Stimulated activated CD8-positive, alpha-beta memory T cell treated with anti-CD3 and anti-CD28 coated beads, Interleukin-7, amount 100 ng/mL, for 4 hours (primary cell): ENCODE measurements around the gene NHSL1.

ENCODE experiments used
- DNase-seq, 2 donors: peaks; one replicate each; pipeline ENCODE4 v3.0.0-alpha.2; 2020; ENCODE audit warnings: low read depth in 2 of 2

Gene NHSL1

GRCh38 chr6:138524526-138524925, 25.2 kb upstream of the NHSL1 start:
- no peak for DNase-seq

DNA sequence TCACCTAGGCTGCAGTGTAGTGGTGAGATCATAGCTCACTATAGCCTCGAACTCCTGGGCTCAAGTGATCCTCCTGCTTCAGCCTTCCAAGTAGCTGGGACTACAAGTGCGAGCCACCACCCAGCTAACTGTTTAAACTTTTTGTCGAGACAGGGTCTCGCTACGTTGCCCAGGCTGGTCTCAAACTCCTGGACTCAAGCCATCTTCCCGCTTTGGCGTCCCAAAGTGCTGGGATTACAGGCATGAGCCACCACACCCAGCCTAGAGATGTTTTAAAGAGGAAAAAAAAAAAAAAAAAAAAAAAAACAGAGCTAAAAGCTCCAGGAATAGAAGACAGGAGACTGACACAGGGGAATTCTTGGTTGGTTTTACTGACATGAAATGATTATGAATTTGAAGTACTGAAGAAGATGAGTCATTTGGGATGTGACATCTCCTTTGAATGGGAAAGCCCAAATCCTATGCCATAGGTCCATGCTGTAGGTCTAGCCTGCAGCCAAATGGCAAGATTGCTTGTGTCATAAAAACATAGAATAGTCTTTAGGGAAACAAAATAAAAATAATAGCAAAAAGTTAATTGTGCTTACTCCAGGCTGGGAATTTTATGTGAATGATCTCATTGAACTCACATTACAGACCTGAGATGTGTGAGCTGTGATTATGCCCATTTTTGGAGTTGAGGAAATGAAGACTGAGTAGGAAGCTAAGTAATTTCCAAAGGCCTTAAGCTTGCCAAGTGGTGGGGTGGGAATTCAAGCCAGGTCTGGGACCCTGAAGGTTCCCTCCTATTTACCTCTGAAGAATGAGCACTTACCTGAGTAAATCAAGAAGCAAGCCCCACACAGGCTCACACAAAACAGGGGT, 24.3 kb upstream of the NHSL1 start:
- no peak for DNase-seq

GRCh38 chr6:138522611-138523010, 23.3 kb upstream of the NHSL1 start:
- DNase-seq, result no peak

DNA sequence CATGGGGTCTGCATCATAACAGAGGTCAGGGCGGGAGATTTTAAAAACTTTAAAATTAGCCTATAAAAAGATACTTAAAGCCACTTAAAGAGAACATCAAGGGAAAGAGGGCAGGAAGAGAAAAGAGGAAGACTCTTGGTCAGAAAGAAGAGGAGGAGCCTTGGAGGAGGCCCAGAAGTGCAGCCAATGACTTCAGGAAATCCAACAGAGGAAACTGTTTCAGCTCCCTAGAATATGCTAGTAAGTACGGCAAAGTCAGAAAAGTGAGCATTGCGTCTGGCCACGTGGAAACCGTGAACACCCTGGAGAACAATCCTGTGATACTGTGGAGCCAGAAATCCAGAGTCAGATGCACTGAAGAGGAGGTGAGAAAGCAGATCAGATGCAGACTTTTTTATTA, 22.5 kb upstream of the NHSL1 start:
- DNase-seq, result no peak

GRCh38 chr6:138520463-138520862, 21.2 kb upstream of the NHSL1 start:
- DNase-seq, result no peak

DNA sequence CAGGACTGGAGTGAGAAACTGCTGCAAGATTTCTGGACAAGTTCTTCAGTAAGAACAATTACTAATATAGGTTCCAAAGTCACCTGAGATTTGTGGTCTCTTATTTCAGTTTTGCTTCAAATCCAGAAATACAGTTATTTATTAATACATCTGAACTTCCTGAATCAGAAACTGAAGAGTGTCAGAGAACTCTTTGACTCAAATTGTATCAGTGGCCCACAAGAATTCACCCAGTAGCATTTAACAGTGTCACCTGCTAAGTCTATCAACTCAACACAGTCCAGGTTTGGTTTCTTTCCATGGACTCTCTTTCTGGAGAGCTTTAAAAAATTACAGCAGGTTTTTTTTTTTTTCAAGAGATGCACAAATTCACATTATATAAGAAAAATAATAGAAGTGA, 18.8 kb upstream of the NHSL1 start:
- DNase-seq, result no peak

- peak; percentile 26 to 35 for DNase-seq
Observed at GRCh38 chr6:138517635-138518034, 18.3 kb upstream of the NHSL1 start.

DNA sequence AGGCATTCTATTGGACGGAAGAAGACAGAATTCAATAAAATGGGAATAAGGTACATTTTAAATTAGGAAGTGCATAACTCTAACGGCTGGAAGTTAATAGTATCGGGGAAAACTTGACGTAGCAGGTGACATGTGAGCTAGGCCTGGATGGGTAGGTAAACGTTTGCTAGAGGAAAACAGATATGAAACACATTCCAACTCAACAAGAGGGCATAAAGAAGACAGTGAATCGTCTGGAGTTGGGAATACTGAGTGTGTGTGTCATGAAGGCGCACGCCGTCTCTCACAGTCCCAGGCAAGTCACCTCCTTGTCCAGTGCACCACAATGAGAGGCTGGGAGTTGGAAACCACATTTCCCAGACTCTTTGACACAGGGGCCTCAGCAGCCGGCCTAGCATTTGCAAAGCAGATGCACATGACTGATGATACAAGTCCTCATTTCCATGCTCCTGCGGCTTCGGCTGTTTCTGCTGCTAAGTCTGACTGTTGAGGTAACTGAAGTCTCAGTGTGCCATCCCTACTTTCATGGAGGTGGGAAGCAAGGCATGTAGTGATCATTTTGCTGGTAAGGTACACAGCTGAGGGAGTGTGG, 16.5 kb upstream of the NHSL1 start:
- no peak for DNase-seq

DNA sequence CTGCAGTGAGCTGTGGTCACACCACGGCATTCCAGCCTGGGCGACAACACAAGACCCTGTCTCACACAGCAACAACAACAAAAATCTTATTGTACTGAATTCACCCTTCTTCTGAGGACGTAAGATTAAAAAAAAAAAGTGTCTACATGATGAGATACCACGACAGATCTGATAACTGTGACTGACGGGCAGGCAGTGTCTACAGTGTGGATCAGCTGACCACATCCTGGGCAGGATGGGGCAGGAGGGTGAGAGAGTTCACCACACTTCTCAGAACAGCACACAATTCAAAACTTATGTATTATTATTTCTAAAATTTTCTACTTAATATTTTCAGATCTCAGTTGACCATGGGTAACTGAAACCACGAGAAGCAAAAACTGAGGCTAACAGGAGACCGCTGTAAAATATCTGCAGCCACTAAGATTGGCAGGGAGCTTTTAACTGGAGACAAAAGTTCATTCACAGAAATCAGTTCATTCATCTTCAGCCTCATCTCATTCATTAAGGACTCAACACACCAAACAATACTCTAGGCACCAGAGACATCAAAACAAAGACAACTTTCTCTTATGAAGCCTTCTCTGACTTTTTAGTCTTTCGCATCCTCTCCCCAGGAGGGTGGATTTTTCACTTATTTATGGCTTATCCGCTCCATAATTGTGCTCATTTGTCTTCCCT, 15.7 kb upstream of the NHSL1 start:
- DNase-seq, result peak in 1 of 2 donors; percentile 6

DNA sequence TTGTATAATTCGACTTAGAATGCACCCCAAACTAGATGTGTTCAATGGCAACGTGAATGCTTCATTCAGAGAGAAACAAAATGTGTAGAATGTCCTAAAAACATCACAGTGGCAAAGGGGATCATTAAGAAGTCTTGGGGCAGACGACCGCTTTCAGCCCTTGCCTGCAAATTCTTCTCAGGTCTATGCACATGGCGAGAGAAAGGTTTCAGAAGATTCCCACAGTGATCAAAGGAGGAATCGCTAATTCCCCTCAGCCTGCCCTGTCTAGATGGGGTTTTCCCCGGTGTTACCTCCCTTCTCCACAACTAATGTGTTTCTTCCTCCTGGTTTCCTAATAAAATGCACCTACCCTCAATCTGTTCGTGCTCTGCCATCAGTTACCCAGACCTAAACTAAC, 13.3 kb upstream of the NHSL1 start:
- no peak for DNase-seq

DNA sequence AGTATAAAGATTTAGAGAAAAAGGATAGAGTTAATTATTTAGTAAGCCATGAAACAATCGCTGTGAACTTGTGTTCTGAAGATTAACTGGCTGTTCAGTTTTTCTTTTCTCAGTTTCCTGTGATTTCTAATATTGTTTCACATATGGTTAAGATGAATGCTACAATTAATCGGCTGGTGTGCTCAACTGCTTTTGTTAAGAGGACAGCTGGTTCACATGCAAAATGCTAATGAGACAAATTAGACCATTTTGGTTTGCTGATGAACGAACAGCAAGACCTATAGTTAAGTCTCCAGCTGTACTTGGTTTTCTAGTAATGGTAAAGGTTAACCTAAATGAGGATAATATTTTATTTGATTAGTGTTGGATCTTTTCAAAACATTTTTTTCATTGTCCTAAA, 10.8 kb upstream of the NHSL1 start:
- DNase-seq, result no peak

DNA sequence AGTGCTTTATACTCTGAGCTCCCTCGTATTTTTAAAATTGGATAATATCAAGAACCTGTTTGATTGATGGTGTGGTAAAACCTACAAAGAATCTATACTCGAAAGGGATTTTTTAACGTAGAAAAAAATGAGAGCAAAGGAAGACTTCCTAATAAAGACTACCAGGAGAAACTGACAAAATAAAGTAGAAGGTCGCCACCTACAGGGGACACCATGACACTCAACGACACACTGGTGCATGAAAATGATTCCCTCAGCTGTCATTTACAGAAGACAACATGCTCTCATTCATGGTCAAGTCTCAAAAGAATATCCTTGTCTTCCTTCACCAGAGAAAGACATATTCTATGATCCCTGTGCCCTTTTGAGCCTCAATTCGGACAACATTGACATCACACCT, 10.1 kb upstream of the NHSL1 start:
- DNase-seq, result no peak

- no peak for DNase-seq
Observed at GRCh38 chr6:138508676-138508988, 9.3 kb upstream of the NHSL1 start.

GRCh38 chr6:138507977-138508675, 8.8 kb upstream of the NHSL1 start:
- no peak for DNase-seq

DNA sequence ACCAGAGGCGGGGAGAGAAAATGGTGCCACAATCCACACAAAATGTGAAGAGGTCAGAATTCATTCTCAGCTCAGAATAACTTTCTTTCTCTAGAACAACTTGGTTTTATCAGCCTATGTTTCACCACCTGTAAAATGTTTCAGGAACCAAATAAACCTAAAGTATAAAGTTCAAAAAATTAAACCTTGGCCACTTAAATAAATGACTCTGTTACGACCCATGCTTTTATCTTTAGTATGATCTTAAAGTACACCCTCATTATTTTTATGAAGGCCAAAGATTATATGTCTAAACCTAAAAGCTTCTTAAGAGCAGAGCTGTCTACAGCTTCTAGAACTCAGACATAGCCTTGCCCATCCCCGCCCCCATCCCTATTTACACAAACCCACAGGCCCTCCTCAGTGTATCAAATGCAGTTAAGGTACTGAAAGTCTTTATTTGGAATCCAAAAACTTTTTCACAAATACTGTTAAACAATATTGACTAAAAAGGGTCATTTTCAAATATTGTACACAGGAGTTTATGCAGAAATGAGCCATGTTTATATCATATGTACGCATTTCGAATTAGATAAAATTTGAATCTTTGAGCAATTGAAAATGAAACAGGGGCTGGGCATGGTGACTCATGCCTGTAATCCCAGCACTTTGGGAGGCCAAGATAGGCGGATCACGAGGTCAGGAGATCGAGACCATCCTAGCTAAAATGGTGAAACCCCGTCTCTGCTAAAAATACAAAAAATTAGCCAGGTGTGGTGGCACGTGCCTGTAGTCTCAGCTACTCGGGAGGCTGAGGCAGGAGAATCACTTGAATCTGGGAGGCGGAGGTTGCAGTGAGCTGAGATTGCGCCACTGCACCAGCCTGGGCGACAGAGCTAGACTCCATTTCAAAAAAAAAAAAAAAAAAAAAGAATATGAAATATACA, 5.7 kb upstream of the NHSL1 start:
- no peak for DNase-seq

GRCh38 chr6:138503881-138504680, 4.8 kb upstream of the NHSL1 start:
- DNase-seq, result no peak

DNA sequence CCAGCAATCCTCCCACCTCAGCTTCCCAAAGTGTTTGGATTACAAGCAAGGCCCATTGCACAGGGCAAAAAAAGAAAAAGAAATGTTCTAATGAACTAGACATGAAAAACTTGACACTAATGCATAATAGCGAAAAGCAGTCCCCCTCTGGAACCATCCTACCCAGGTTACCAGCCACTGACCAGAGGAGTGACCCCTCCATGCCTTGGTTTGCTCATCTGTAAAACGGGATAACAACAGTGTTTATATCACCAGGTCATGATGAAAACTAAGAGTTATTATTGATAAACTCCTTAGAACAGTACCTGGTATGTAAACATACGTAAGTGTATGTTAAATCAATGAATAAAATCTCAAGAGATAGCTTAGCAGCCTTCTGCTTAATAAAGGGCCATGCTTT, 3.3 kb upstream of the NHSL1 start:
- DNase-seq, result no peak

DNA sequence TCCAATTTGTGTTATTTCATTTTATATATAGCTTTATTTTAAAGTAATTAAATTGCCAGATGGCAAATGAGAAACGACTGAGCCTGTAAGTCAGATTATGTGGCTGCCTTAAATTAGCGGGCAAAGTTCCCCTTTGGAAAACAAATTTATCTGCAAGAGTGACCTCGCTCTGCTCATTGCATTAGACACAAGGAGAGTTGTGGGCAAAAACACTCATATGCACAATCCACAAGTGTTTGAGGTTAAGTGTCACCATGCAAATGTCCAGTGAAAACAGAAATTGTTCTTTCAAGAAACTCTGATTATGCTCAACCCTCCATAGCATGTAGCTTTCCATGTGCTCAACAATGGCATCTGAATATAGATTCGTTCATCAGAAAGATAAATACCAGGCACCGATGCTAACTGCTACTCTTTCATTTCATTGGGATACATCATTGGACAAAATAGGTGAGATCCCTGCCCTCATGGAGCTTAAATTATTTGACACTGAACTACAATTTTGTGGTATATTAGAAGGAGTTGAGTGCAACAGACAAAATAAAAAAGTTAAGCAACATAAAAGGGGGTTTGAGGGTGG, 1.7 kb upstream of the NHSL1 start:
- DNase-seq, result no peak

DNA sequence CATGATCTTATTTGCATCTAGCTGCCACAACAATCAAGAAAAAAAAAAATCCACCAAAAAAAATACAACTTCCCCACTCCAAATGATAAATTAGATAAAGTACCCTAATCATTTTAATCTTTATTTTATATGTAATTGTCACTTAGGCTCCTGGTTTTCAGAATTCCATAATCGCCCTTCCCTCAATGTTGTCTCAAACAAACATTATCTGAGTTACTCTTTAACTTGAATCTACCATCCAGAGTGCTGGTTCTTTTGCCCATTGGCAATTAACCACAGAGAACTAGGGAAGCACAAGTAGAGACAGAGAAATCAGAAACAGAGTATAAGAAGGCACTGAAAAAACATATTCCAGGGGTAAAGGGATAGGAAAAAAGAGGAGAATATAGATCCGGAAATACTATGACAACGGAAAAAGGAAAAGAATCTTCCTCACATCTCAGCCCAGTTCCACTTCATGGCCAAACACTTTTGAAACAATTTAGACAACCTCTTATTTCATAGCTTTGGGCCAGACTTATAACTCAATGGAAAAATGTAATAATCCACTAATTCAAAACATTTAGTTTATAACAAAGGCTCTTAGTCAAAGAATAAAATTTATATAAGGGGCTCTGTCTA, 861 bp upstream of the NHSL1 start:
- DNase-seq, result no peak
